ENCODE measurements around the gene CFAP410.

DNA sequence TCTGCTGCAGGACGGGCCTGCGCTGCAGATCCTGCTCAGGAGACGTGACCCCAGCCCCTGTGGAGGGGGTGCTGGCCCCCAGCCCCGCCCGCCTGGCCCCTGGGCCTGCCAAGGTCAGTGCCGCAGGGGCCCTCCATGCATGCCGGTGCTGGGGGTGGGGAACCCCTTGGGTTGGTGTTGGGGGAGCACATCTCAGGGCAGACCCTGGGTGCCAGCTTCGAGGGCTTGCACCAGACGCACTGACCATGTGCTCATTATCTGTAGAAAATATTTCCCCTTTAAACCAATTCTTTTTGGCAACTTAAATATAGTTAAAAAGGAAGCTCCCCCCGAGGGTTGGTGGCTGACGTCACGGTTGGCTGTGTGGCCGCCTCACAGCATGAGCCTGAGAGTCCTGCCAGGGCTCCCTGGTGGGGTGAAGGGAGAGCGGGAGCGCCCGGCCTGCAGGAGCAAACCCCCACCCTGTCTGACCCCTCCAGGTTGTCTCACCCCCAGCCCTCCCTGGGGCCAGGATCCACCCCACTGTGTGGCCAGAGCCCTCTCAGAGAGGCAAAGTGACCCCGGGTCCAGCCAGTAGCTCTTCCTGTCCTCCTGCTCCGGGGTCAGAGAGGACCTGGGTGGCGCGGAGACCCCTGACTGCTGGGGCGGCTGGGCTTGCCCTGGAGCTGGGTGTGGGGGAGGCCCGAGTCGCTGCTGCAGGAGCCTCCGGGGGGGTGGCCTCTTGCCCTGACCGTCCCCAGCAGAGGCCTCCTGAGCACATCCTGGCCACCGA lies 44.6 kb downstream of the CFAP410 start:
- TF ChIP-seq, protein P1, sequence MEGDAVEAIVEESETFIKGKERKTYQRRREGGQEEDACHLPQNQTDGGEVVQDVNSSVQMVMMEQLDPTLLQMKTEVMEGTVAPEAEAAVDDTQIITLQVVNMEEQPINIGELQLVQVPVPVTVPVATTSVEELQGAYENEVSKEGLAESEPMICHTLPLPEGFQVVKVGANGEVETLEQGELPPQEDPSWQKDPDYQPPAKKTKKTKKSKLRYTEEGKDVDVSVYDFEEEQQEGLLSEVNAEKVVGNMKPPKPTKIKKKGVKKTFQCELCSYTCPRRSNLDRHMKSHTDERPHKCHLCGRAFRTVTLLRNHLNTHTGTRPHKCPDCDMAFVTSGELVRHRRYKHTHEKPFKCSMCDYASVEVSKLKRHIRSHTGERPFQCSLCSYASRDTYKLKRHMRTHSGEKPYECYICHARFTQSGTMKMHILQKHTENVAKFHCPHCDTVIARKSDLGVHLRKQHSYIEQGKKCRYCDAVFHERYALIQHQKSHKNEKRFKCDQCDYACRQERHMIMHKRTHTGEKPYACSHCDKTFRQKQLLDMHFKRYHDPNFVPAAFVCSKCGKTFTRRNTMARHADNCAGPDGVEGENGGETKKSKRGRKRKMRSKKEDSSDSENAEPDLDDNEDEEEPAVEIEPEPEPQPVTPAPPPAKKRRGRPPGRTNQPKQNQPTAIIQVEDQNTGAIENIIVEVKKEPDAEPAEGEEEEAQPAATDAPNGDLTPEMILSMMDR (IDR thresholded peaks at IDR 0.05): no peak
- no peak for TF ChIP-seq POLR2A (IDR thresholded peaks at IDR 0.05)
